Measurements from ENCODE around the gene USP35. TPM values are rescaled to one million over a fixed set of nuclear protein-coding genes. Genes with fewer than 3 reads are reported as not detected.

The USP35 gene, protein sequence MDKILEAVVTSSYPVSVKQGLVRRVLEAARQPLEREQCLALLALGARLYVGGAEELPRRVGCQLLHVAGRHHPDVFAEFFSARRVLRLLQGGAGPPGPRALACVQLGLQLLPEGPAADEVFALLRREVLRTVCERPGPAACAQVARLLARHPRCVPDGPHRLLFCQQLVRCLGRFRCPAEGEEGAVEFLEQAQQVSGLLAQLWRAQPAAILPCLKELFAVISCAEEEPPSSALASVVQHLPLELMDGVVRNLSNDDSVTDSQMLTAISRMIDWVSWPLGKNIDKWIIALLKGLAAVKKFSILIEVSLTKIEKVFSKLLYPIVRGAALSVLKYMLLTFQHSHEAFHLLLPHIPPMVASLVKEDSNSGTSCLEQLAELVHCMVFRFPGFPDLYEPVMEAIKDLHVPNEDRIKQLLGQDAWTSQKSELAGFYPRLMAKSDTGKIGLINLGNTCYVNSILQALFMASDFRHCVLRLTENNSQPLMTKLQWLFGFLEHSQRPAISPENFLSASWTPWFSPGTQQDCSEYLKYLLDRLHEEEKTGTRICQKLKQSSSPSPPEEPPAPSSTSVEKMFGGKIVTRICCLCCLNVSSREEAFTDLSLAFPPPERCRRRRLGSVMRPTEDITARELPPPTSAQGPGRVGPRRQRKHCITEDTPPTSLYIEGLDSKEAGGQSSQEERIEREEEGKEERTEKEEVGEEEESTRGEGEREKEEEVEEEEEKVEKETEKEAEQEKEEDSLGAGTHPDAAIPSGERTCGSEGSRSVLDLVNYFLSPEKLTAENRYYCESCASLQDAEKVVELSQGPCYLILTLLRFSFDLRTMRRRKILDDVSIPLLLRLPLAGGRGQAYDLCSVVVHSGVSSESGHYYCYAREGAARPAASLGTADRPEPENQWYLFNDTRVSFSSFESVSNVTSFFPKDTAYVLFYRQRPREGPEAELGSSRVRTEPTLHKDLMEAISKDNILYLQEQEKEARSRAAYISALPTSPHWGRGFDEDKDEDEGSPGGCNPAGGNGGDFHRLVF
- total RNA-seq = 7.3 TPM

DNA sequence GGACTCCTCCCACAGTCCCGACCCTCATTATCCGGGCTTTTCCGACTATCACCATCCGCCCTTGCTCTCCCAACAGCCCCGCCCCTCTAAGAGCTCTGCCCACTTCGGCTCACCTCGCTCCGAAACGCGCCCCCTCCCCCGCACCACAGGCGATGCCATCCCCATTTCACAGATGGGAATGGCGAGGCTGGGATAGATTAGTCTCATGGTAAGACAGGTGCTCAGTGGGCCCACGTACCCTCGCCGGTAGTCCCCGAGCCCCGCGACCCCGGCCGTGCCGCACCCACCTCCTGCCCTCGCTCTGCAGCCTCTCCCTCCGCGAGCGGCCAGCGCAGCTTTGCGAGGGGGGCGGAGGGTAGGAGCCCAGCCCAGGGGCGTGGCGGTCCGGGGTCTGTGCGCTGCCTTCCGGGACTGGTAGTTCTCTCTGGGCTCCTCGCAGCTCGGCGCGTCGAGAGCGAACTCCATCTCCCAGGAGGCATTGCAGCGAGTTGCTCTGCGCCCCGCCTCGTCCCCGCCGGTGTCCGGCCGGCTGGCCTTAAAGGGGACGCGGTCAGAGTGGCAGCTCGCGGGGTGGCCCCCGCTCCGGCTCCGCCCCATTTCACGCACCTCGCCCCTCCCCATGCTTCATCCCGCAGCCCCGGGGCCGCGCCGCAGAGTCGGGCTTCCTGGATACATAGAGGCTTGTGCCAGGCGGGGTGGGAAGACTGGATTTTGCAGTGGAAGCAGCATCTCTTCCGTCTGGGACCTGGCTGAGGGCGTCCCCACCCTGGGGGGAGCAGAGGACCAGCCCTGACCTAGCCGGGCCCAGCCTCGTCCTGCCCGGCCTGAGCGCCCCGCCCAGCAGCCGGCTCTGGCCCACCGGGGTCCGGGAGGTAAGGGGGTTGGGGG is at the start of gene USP35, which contains the start of gene KCTD21:
Gene USP35, plus strand, starts transcription at position 634 of the 888 bp plus-strand sequence. CDS start 7,327 bp downstream, outside the sequence.
Gene KCTD21, minus strand, starts transcription at position 341 of the 888 bp plus-strand sequence. CDS start 14,072 bp downstream, outside the sequence.

DNA sequence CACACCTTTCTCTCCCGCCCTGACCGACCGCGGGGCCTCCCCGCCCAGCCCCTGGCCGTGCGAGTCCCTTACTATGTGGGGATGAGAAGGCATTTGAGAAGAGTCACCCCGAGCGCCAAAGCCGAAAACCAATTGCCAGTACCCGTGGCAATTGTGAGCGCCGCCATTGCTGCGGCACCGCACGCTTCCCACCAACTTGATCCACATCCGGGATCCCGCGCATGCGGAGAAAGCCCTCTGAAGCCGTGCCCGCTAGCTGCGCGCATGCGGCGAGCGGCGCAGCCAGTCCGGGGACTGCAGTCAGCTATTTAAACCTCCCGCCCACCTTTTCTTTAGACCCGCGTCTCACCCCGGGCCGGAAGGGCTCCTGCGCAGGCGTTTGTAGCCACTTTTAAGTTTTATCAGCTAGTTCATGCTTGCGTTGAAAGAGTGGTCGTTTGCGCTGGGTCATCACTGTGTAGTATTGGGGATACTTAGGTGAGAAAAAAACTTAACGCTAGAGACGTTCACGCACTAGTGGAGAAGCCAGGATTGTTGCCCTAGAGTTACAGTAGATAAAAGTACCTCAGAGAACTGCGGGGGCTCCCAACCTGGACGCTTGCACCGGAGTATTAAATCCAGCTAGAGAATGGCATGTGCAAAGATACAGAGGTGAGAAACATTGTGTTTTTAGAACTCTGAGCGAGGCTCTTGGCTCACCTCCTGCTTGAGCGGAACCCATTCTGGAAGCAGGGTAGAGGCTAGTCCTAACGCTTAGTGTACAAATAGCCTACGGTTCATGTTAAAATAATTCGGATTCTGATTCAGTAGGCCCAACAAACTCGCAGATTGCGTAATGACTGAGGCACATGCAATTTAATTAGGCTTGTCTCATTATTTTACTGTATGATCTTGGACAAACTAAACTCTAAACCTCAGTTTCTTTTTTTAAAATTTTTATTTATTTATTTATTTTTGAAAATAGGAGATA is 49.0 kb upstream of the USP35 start, which contains the start of gene ALG8:
Gene ALG8, minus strand, starts transcription at position 205 of the 970 bp plus-strand sequence. Its CDS starts 38 bp downstream, at position 167.

Other genes with a start within 250 kb of the USP35 start
- 59.3 TPM for gene INTS4, start 194.3 kb upstream of the USP35 start, total RNA-seq
- 7.8 TPM for gene KCTD14, start 165.6 kb upstream of the USP35 start, total RNA-seq
- gene THRSP, start 125.1 kb upstream of the USP35 start, total RNA-seq = 2.0 TPM
- 134 TPM for gene NDUFC2, start 109.1 kb upstream of the USP35 start, total RNA-seq
- 29.9 TPM for gene ALG8, start 49.3 kb upstream of the USP35 start, total RNA-seq
- 6.5 TPM for gene KCTD21, start 293 bp upstream of the USP35 start, total RNA-seq
- gene GAB2, start 228.9 kb downstream of the USP35 start, total RNA-seq = 12.0 TPM

Data from metanephros (tissue), 1 donor.